Cardiac fibroblast (primary cell): ENCODE measurements around the gene TMEM107.

Experiments
- DNase-seq, 2 donors: peaks; one replicate each; pipeline versions ENCODE4 v3.0.0 to v3.0.0-alpha.2; 2010; ENCODE audit warnings: low read depth in 2 of 2
- H3K4me3 ChIP-seq, 2 donors: replicated peaks in 1 of 2; 1 replicate in 1 of 2; 2 replicates in 1 of 2; pipeline ENCODE4 v1.5.1; 2011; ENCODE audit warnings: low read depth in 2 of 2, low read length in 2 of 2, mild to moderate bottlenecking in 2 of 2, moderate library complexity in 1 of 2
- CTCF ChIP-seq: IDR thresholded peaks from one replicate; pipeline ENCODE4 v1.5.1; 2011; ENCODE audit warnings: low read depth, mild to moderate bottlenecking, low read length, inconsistent platforms

The TMEM107 gene

GRCh38 chr17:8204761-8205555, 28.8 kb upstream of the TMEM107 start:
- no peak for DNase-seq
- no peak for TF ChIP-seq CTCF

GRCh38 chr17:8192070-8192815, 16.1 kb upstream of the TMEM107 start:
- TF ChIP-seq CTCF: no peak
- DNase-seq: peak; percentile 91 to 96
- H3K4me3 ChIP-seq: peak overlapping the region; percentile 17 to 30

More at GRCh38 chr17:8204761-8205555, 28.8 kb upstream of the TMEM107 start:
- no peak overlapping the region for H3K4me3 ChIP-seq

DNA sequence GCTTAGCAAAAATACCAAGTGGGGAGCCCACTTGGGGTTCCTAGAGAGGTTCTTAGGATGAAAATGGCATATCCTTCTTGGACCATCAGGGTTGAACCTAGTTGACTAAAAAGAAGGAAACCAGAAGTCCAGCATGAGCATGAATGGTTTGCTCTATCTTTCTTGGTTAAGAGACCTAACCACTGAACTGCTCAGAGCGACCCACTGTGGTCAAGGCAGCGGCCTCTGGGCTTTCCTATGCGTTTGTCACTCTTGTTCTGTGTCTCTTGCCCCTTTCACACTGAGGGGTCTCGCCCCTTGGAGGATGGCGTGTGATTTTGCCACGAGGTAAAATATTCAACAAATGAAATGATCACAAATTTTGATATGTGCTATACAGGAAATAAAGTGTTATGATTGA, 14.3 kb upstream of the TMEM107 start:
- no peak for TF ChIP-seq CTCF
- DNase-seq: no peak
- peak overlapping the region in 1 of 2 donors; percentile 35 for H3K4me3 ChIP-seq

GRCh38 chr17:8189711-8190477, 13.7 kb upstream of the TMEM107 start, which contains the start of gene BORCS6:
TSS of gene BORCS6 (minus strand) at chr17:8190180. CDS start at chr17:8190140, 40 bp downstream.
- TF ChIP-seq CTCF: no peak
- peak within 1 kb of the TSS; percentile 81 to 89 for H3K4me3 ChIP-seq
- peak; percentile 99 for DNase-seq

DNA sequence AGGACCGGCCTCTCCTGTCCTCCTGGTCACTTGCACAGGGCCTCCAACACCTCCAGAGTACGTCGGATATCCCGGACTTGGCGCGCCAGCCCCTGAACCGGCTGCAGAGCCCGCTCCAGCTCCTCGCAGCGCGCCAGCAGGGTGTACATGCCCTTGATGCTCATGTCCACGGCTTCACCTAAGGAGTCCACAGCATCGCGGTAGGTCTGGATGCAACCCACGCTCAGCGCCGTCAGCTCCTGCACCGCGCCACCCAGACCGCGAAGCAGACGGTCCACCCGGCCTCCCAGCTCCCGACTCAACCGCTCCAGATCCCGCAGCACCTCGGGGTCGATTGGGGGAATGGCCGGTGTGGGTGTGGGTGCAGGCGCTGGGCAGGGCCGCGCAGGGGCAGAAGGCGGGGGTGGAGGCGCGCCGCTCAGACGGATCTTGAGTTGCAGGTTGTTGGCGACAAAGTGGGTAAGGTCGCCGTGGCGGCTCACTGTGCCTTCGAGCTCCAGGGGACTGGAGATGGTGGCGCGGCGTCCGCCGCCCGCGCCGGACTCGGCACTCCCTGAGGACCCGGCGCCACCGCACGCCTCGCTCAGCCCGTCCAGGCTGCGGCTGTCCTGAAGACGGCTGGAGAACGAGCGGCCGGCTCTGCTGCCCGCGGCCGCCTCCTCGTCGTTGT, 13.0 kb upstream of the TMEM107 start:
- H3K4me3 ChIP-seq: peak overlapping the region; percentile 81 to 89
- DNase-seq: peak in 1 of 2 donors; percentile 36
- no peak for TF ChIP-seq CTCF

GRCh38 chr17:8188263-8188839, 12.2 kb upstream of the TMEM107 start:
- no peak for TF ChIP-seq CTCF
- no peak for DNase-seq
- H3K4me3 ChIP-seq: peak overlapping the region; percentile 81 to 89
